SK-N-DZ (cell line): Measurements from ENCODE around the gene METTL25B.

Experiments used
- DNase-seq: peaks from one replicate; pipeline ENCODE4 v3.0.0-alpha.2; 2015; ENCODE audit warnings: low spot score

Gene METTL25B

GRCh38 chr1:156700736-156701531 is 27.3 kb upstream of the METTL25B start:
- DNase-seq, result no peak

DNA sequence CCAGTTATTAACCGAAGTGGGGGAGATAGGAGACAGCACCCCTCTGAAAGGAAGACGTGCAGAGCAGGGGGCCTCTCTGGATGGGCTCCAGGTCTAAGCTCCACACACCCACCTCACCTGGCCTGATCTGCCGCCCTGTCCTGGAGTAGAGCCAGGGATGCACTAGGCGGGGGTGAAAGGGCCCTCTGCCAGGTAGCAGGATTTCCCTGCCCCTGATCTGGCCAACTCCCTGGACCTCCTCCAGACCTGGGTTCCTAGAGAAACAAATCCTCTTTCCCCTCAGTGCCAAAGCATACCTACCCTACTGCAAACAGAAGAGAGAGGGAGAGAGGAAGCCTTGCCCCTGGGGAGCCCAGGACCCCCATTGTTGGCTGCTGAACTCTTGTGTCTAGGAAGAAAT is 24.9 kb upstream of the METTL25B start:
- no peak for DNase-seq

DNA sequence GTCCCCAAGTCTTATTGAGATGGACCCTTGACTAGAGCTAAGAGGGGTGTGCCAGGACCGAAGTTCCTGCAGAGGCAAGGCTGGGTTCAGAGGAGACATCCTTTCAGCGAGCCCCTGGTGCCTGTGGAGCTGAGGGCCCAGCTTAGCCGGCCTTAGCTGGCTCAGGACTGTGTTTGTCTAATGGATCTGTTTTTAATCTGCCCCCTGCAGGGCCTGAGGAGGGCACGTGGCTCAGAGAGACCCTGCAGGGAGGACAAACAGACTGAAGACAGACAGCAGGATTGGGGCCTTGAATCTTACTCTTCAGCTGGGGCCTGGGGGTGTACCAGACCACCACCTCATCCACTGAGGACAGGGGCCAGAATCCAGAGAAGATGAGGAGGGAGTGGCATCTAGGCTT is 24.5 kb upstream of the METTL25B start:
- no peak for DNase-seq

DNA sequence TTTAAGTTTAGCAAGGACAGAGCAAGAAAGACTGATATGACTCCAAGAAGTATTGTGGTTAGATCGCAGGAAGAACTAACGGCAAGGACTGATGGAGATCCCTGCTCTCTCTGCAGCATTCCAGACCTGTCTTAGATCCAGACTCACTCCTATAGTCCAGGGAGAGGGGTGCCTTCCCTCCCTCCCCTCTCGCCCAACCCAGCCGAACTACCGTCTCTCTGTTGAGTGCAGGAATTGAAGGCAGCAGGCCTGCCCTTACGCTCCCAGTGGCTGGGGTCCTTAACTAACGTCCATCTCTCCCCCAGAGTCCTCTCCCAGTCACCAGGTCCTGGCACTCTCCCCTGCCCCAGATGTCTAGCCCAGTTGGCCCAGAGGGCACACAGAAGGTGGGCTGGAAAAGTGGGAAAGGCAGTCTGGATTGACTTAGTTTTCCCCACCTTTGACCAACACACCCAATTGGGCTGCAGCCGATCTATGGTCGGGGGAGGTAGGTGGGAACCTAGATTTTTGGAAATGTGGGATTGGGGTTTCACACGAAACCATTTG is 24.0 kb upstream of the METTL25B start:
- DNase-seq, result no peak

DNA sequence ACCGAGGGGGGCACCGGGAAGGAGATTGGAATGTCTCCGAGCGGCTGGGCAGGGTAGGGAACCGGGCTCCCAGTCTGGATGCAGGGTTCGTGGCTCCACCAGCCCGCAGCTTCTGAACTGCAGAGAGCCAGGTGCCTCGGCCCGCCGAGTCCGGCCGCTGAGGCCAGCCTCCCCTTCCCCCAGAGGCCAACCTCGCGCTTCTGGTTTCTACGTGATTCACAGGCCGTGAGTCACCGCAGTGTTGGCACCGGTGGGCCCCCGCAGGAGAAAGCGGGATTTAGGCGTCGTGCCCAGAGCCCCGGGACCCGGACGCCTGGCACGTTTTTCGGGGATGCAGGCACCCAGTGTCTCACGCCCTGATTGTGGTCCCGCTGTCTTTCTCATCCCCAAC is 23.3 kb upstream of the METTL25B start:
- no peak for DNase-seq

DNA sequence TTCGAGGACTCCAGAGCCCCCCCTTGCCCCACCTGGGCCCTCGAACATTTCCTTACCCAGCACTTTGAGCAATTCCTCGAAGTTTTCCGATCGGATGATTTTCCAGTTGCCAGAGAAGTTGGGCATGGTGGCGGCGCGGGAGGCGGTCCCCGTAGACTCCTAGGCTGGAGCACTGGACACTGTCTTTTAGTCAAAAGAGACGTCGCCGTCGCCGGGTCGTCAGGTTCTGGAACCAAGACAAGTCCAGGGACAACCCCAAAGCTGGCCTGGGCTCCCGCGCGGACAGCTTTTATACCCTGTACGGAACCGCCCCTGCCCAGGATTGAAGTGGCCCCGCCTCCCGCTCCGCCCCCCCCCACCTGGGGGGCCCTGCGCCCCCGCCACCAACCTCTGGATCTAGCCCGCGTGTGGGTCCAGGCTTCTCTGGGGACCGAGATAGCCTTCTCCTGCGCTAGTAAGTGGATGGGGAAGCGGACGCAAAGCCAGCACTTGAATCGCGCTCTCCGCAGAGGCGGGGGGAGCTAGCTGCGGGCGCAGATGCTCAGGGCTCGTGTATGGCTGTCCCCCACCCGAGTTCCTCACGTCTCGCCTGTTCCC is 22.9 kb upstream of the METTL25B start, which contains the start of gene CRABP2:
TSS of gene CRABP2 (minus strand) at position 263 of the 597 bp plus-strand sequence. CDS start at position 126, 137 bp downstream.
- peak; percentile 66 for DNase-seq

GRCh38 chr1:156705918-156706656 is 22.2 kb upstream of the METTL25B start:
- peak; percentile 91 for DNase-seq

DNA sequence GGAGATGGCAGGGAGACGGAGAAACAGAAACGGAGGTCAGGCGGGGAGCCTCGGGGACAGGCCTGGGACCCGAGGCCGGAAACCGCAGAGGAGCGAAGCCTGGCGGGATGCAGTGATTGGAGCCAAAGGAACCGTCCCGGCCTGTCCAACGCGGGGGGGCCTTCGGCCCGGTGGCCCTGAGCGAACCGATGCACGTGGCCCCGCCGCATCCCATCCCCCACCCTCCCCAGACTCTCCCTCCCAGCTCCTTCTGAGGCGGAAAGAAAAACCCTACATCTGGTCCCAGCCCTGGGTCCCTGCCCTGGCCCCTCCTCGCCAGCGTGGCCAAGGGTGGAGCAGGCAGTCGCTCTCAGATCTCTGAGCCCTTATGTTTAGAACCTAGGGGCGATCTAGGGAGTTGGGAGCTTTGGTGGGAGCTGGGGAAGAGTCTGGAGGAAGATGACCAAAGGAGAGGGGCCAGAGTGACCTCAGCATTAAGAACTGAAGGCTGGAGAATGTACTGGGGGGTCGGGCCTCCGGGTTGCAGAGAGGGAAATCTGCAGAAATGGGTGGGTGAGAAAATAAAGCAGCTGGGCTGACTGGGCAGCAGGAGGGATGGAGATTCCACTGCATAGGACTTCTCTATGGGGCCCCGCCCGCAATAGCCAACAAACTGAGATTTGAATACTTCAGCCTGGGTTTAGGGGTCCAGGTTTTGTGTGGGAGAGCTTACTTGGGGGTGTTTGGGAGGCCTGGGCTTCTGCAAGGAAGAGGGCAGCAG is 21.4 kb upstream of the METTL25B start:
- DNase-seq, result no peak

DNA sequence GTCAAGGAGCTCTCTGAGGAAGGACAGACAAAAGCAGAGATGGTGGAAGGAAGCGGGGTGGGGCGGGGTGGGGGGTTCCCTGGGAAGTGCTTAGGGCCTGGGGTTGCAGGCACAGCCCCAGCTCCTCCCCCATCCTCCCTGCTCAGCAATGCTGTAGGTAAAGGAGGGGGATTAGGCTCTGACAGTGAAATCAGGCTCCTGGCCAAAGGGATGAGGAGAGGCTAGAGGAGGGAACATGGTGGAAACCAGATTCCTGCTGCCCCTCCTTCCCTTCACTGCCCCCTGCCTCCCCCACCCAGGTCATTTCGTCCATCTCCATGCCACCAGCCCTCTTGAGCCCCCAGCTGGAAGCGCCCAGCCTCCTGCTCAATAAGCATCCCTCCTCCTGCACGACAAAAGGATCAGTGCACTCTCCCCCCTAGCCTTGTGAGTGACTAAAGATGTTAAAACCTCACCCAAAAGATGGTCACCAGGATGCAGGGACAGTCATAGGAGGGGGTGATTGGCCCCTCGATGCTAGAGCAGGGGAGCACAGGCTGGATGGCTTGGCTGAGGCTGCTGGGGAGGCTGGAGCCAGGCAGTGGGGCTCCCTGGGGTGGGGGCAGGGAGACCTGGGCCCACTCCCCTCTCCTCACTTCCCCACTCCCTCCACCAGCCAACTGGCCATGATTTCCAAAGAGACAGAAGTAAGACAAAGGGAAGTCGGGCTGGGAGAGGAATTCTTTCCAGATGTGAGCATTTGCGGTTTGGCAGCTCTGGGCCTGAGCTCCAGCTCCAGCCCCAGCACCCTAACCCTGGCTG is 20.7 kb upstream of the METTL25B start:
- no peak for DNase-seq

GRCh38 chr1:156708218-156708661 is 20.0 kb upstream of the METTL25B start:
- no peak for DNase-seq

GRCh38 chr1:156709031-156709430 is 19.2 kb upstream of the METTL25B start:
- DNase-seq, result no peak

DNA sequence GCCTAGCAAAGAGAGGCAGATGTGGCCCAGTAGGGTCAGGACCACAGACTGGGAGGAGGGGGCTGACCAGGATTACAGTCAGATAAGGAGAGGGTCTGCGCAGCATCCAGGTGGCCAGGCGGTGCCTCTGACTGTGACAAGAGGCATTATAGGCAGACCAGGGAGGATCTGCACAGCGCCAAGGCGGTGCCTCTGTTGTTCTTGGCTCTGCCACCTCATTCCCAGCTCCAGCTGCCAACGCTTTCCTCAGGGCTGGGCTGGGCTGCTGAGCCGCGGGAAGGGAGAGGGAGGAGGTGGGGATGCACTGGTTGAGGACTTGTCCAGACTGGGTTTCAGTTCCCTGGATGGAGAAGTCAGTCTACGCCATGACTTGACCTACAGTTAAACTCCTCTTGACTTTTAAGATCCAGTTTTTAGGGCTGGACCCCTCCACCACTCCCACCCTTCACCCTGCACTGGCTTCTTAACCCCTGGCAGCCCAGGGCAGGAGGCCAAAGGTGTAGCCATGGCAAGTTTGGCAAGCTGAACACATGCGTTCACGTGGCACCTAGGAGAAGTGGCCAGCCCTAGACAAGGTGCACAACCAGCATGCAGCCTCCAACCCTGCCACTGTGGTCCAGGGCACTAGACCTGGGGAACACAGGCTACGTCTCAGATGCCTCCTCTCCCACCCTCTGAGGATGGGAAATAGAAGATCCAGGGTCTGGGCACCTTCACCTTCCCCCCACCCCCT is 18.3 kb upstream of the METTL25B start:
- peak; percentile 71 for DNase-seq

GRCh38 chr1:156711011-156711817 is 17.1 kb upstream of the METTL25B start:
- peak; percentile 83 for DNase-seq

DNA sequence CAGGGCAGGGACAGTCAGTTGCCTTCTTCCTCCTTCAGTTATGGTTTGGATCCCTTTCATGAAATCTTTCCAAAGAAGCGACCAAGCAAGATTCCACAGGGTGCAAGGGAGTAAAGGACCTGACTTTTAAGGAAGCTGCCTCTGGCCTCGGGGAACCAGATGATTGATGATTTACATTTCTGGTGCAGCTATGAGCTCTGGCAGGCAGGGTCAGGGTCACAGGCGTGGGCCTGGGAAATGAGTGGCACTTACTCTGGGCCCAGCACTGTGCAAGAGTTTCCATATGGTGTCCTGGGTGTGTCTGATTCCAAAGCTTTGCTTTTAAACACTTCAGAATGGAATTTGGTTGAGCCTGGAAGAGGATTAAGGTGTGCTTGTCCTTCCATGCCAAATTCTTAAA is 15.6 kb upstream of the METTL25B start:
- no peak for DNase-seq

GRCh38 chr1:156714830-156715229 is 13.4 kb upstream of the METTL25B start:
- no peak for DNase-seq

DNA sequence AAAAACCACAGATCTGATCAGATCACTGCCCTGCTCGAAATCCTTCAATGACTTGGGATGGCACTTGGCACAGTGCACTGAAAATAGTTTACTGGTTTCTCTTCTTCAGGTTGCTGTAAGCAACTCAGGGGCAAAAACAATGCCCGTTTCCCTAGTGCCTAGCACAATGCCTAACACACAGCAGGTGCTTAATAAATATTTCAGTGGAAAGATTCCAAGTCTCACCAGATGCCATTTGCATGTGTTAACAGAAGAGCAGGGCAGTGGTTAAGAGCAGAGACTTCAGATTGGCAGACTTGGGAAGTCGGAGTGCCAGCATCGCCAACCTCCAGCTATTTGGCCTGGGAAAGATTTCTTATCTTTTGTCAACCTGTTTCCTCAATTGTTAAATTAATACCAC is 10.9 kb upstream of the METTL25B start:
- DNase-seq, result no peak

DNA sequence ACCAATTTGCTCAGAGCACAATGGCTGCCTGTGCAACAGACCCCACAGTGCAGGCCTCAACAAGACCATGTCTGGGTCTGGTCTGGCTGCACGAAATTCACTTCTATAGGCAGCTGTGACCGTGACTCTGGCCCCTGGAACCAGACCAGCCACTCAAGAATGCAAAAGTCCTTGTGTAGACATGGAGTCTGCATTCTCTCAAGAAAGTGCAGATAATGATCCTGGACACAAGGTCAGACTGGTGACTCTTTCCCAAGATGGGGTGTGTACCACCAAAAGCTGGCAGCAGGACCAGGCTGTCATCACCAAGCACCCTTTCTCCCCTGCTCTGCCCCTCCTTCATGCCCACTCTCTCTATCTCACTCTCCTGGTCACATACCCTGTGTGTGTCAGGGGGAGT is 7.1 kb upstream of the METTL25B start:
- no peak for DNase-seq

DNA sequence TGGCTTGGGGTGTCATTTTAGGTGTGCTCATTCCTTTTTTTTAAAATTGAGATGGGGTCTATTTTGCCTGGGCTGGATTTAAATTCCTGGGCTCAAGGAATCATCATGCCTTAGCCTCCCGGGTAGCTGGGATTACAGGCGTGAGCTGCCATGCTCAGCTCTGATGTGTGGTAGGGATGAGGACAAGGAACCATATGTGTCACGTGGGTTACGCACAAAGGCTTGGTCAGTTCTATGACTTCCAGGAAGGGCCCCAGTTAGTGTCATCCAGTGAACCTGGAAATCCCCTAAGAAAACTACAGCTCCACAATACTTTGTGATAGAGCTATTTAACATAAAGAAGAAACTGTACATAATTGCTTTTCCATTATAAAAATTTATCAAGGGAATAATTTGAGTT is 6.7 kb upstream of the METTL25B start:
- no peak for DNase-seq

DNA sequence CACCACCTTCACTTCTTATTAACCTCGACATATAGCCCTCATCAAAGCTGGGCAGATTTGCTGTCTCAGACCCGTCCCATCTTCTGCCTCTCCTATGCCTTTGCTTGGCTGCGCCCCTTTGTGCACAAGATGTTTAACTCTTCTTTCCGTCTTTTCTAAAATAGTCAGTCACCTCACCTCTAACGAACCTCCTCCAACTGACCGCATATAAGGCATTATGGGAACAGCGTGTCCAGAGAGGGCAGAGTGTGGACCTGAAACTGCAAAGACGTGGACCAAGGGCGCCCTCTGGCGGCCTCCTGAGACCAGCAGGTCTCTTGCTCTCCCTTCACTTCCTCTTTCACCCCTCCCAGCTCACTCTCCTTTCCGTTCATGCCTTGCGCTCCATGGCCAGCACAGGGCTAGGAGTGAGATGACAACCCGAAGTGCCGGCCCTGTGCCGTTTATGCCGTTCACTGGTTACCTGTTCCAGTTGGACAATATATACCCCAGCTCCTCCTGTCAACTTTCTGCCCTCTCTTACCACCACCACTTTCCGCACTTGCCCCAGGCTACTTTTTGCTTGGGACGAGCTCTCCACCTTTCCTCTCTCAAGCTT is 2.5 kb upstream of the METTL25B start:
- DNase-seq, result peak; percentile 90
